CD4-positive, alpha-beta T cell treated with Interleukin-1 beta for 1 hour (primary cell): Measurements from ENCODE around the gene OLR1.

Experiments
- DNase-seq, 2 donors: peaks; one replicate each; pipeline ENCODE4 v3.0.0-alpha.2; 2020 to 2022

The OLR1 gene

DNA sequence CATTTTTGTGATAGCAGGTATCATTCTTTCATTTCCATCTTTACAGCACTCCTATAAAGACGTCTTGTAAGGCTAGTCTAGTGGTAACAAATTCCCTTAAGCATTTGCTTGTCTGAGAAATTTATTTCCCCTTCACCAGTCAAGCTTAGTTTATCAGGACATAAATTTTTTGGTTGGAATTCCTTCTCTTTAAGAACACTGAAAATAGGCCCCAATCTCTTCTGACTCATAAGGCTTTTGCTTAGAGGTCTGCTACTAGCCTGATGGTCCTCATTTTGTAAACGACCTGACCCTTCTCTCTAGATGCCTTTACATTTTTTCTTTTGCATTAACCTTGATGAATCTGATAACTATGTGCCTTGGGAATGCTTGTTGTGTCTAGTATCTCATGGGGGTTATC lies 20.3 kb downstream of the OLR1 start:
- no peak for DNase-seq

DNA sequence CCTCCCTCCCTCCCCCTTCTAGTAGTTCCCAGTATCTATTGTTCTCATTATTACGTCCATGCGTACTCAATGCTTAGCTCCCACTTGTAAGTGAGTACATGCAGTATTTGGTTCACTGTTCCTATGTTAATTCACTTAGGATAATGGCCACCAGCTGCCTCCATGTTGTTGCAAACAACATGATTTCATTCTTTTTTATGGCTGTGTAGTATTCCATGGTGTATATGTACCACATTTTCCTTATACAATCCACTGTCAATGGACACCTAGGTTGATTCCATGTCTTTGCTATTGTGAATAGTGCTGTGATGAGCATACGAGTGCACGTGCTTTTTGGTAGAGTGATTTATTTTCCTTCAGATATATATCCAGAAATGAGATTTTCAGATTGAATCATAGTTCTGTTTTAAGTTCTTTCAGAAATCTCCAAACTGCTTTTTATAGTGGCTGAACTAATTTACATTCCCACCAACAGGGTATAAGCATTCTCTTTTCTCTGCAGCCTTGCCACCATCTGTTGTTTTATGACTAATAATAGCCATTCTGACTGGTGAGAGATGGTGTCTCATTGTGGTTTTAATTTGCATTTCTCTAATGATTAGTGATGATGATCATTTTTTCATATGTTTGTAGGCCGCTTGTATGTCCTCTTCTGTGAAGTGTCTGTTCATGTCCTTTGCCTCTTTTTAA lies 24.1 kb downstream of the OLR1 start:
- no peak for DNase-seq

- no peak for DNase-seq
Observed at GRCh38 chr12:10142976-10143589, 28.8 kb downstream of the OLR1 start.

DNA sequence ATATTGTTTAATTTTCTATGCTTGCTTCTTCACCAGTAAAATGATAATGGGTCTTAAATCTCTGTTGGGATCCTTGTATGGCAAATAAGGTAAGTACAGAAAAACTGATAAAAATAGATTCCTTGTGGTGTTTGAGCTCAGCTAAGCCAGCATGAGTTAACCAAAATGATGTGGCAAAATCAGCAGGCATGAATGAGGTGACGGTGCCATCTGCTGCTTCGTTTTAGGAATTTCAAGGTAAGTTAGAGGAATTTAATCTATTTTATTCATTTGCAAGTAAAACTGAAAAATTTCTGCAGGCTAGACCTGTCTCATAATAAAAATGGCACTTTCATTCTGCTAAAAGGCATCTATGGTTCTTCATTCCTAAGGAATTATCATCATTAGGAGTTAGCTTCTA lies 31.9 kb downstream of the OLR1 start:
- peak; percentile 57 for DNase-seq

DNA sequence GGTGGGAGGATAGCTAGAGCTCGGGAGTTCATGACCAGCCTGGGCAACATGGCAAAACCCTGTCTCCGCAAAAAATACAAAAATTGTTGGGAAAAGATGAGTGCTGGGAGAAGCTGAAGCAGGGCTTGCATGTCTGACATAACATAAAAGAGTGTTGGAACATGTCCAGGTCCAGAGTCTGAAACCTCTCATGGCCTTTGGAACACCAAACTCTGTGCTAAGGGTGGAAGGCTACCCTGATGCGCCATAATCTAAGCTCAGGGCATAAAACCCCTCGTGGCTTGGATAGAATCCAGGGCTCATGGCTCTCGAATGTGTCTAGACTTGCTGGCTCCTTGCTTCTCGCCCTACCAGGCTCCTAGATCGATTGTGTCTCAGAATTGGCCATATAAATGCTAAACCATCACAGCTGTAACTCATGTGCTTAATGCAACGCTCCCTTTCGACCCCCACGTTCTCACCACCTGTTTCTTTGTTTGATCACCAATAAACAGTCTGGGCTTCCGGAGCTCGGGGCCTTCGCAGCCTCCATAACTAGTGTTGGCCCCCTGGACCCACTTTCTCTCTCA lies 35.2 kb downstream of the OLR1 start:
- no peak for DNase-seq

GRCh38 chr12:10135126-10135525 lies 36.8 kb downstream of the OLR1 start:
- no peak for DNase-seq

GRCh38 chr12:10132850-10133370 lies 39.0 kb downstream of the OLR1 start:
- DNase-seq, result no peak

DNA sequence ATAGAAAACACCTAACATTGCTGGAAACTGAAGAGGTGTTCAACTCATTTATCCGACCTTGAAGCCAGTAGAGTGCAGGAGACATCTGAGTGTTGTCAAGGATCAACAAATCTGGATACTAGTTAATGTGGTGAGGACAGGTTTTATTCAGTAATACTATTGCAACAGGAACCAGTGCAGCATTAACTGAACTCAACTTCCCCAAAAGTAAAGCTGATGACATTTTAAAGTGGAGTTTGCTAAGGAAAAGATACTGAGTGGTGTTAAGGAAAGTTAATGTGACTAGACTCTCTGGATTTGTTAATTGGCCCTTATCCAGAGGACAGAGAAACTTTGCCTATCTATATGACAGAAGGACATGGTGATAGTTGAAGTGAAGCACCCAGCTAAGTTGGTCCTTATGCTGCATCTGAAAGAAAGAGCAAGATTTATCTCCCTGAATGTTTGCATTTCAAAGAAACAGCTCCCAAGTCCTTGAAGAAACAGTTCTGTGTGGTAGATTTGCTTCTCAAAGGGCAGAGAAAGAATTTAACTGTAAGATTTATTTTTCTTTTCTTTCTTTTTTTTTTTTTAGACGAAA lies 40.7 kb downstream of the OLR1 start:
- no peak for DNase-seq

GRCh38 chr12:10130042-10130441 lies 41.9 kb downstream of the OLR1 start, which contains the start of gene CLEC7A:
CLEC7A (minus strand) TSS chr12:10130199; CDS start chr12:10130082, 117 bp downstream.
- peak in 1 of 2 donors; percentile 13 for DNase-seq

GRCh38 chr12:10128687-10129086 lies 43.2 kb downstream of the OLR1 start:
- peak; percentile 11 to 41 for DNase-seq

DNA sequence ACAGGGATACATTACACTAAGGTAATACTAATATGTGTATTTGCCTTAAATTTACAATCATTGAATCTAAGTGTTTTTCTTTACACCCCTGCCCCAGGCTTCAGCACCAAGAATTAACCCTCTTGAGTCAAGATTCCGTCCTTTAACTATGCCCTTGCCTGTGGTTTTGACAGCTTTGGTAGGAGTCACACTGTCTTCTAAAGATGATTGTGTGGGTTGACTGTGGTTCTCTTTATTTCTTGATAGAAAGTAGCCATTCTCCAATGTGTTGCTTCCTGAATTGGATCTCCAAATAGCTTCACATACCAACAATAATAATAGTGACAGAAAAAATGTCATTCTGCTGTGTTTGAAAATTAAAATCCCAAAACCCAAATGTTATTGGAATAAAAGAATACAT lies 45.5 kb downstream of the OLR1 start:
- DNase-seq, result no peak

- DNase-seq, result no peak
Observed at GRCh38 chr12:10122689-10123088, 49.2 kb downstream of the OLR1 start.

DNA sequence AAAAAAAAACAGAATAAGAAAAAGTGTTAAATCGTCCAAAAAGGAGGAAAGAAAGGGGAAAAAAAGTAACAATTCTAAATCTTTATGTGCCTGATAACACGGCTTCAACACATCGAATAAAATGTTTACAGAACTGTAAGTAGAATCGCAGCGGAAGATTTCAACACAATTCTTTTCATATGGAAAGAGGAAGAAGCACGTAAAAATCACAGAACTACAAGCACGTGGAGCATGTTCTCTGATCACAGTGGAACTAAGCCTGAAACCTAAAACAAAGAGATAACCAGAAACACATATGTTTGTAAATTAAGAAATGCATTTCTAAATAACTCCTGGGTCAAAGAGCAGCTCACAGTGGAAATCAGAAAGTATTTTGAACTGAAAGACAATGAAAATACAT lies 50.7 kb downstream of the OLR1 start:
- DNase-seq, result no peak

DNA sequence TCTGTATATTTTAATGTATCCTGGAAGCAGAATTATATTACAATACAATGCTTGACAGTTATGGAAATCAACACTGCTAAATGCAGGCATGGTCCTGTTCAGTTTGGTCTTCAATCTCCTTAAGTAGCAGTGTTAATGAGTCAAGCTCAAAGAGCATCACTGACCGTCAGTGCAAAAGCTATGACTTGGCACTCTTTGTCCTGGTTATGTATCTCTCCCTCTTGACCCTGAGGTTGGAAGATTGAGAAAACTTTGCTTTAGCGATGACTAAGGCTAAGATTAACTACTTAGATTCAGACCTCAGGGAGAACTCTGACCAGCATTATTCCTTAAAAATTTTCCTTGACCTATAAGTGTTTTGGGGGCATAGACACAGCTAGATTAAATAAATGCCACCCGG lies 52.9 kb downstream of the OLR1 start:
- DNase-seq, result no peak

DNA sequence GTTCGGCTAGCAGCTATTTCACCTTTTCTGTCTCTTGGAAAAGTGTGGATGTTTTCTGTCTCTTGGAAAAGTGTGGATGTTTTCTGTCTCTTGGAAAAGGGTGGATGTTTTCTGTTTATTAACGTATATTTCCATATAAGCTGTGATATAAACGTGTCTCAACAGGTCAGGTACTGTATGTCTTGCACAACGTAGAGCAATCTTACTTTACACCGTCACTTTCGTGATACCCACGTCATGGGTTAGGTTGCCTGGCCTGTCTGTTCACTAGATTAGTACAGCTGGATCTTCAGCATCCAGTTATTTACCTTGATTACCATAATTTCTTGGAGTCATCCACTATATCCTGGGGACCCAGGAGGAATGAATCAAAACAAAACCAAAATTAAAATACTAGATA lies 56.0 kb downstream of the OLR1 start:
- DNase-seq, result no peak

- DNase-seq, result no peak
Observed at GRCh38 chr12:10115311-10115710, 56.6 kb downstream of the OLR1 start.

DNA sequence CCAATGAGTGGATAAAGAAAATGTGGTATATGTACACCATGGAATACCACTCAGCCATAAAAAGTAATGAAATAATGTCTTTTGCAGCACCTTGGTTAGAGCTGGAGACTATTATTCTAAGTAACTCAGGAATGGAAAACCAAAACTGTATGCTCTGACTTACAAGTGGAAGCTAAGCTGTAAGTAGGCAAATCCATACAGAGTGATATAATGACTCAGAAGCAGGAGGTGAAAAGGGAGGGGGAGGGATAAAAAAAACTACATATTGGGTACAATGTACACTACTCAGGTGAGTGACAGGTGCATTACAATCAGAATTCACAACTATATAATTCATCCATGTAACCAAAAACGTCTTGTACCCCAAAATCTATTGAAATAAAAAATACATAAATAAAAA lies 58.0 kb downstream of the OLR1 start:
- no peak for DNase-seq

- DNase-seq, result no peak
Observed at GRCh38 chr12:10113075-10113474, 58.9 kb downstream of the OLR1 start.

GRCh38 chr12:10111451-10111850 lies 60.5 kb downstream of the OLR1 start:
- no peak for DNase-seq

- no peak for DNase-seq
Observed at GRCh38 chr12:10110256-10110844, 61.6 kb downstream of the OLR1 start.
